Activated naive CD8-positive, alpha-beta T cell treated with anti-CD3 and anti-CD28 coated beads, Interleukin-2, amount 50 U/mL, for 24 hours (primary cell): ENCODE data around the gene ATP1B2.
"Not testable (repeated sequence)": the region's sequence is repeated elsewhere in the genome, so short reads cannot be mapped to it uniquely, and the experiment has no call there.

ENCODE experiments used
- ATAC-seq: fragments of 150-1000 bp; cut with Tn5 transposase; one replicate; pipeline ENCODE4 v1.10.0; 2021
- DNase-seq: peaks from one replicate; pipeline ENCODE4 v3.0.0; 2021
- H3K27ac Mint-ChIP-seq: one replicate; pipeline ENCODE4 v1.8.0; 2021; ENCODE audit warnings: mild to moderate bottlenecking, mixed read lengths
- H3K27me3 Mint-ChIP-seq: one replicate; pipeline ENCODE4 v1.8.0; 2021; ENCODE audit warnings: mixed read lengths
- H3K36me3 Mint-ChIP-seq: one replicate; pipeline ENCODE4 v1.8.0; 2021; ENCODE audit warnings: low read depth, mixed read lengths
- H3K4me1 Mint-ChIP-seq: one replicate; pipeline ENCODE4 v1.8.0; 2021; ENCODE audit warnings: mixed read lengths
- H3K4me3 Mint-ChIP-seq: one replicate; pipeline ENCODE4 v1.8.0; 2021; ENCODE audit warnings: mild to moderate bottlenecking, moderate library complexity, mixed read lengths
- H3K9me3 Mint-ChIP-seq: one replicate; pipeline ENCODE4 v1.8.0; 2021; ENCODE audit warnings: mixed read lengths

ATP1B2 gene

DNA sequence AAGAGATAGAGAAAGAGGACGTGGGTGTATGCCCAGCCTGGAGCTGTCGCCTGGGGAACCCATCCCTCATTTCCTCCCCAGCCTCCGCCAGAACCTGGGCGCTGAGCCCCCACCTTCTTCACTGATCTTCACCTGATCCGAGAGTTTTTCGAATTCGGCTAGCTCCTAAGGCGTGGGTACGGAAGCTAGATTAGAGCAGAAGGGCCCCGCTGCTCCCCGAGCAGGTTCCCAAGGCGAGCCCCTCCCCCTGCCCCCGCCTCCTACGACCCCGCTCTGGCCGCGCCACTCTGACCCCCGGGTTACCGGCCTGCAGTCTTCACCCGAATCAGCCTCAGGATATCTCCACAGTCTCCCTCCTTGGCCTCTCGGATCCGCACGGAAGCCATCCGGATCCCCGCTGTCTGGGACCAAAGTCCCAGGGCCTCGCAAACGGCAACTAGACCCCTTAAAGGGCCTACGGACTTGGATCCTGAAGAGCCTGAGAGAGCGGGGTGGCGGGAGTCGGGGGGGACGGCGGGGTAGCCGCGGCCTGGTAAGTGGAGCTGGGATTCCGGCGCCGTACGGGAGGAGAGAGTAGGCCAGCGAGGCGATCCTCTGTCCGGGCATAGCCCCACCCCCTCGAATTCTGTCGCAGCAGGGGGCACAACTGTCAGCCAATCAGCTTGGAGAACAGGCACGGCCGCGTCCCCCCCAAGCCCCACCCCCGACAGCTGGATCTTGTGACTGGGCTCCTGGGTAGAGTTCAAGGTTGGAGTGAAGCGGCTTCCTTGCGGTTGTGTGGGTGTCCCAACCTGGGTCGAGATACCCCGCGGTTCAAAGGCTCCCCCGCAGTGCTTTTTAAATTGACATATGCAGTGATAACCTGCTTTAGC lies 23.2 kb upstream of the ATP1B2 start, which contains the start of gene SAT2:
Gene SAT2 (minus strand): TSS at position 572 of the 872 bp plus-strand sequence. CDS start 186 bp downstream, at position 386.
- H3K9me3 Mint-ChIP-seq: no peaks in the 10 kb centered on the region
- H3K27me3 Mint-ChIP-seq: no peaks in the 10 kb centered on the region
- ATAC-seq (peak; percentile 95), DNase-seq (peak; percentile 87)
- no peaks in the 10 kb centered on the region for H3K36me3 Mint-ChIP-seq
- H3K4me1 Mint-ChIP-seq: peaks cover 14% of the 10 kb centered on the region
- peak within 1 kb of the TSS; percentile 31 for H3K27ac Mint-ChIP-seq
- peak within 1 kb of the TSS; percentile 82 for H3K4me3 Mint-ChIP-seq

DNA sequence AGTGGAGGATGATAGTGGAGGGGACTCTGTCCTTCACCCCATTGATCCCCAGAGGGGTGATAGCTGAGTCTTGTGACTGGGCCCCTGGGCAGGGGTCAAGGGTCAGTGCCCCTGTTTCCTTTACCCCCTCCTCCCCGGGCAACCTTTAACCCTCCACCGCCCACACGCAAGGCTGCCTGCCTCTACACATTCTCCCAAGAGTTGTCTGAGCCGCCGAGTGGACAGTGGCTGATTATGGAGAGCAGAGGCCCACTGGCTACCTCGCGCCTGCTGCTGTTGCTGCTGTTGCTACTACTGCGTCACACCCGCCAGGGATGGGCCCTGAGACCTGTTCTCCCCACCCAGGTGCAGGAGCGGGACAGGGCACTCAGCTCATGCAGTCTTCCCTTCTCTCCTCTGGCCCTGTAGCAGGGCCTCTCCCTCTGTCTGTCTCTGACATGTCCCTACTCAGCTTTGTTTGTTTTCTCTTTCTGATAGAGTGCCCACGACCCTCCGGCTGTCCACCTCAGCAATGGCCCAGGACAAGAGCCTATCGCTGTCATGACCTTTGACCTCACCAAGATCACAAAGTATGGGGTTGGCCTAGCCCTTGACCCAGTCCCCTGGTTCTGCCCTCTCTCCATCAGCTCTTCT lies 20.7 kb upstream of the ATP1B2 start, which contains the start of gene SHBG:
Gene SHBG (plus strand): TSS at position 197 of the 633 bp plus-strand sequence. CDS start 38 bp downstream, at position 235.
- no peak for ATAC-seq
- Mint-ChIP-seq H3K4me1 (peaks cover 14% of the 10 kb centered on the region), H3K27ac (no peak within 1 kb of the TSS), H3K27me3 (no peaks in the 10 kb centered on the region), H3K9me3 (no peaks in the 10 kb centered on the region), H3K36me3 (no peaks in the 10 kb centered on the region), H3K4me3 (no peak within 1 kb of the TSS)
- no peak for DNase-seq

DNA sequence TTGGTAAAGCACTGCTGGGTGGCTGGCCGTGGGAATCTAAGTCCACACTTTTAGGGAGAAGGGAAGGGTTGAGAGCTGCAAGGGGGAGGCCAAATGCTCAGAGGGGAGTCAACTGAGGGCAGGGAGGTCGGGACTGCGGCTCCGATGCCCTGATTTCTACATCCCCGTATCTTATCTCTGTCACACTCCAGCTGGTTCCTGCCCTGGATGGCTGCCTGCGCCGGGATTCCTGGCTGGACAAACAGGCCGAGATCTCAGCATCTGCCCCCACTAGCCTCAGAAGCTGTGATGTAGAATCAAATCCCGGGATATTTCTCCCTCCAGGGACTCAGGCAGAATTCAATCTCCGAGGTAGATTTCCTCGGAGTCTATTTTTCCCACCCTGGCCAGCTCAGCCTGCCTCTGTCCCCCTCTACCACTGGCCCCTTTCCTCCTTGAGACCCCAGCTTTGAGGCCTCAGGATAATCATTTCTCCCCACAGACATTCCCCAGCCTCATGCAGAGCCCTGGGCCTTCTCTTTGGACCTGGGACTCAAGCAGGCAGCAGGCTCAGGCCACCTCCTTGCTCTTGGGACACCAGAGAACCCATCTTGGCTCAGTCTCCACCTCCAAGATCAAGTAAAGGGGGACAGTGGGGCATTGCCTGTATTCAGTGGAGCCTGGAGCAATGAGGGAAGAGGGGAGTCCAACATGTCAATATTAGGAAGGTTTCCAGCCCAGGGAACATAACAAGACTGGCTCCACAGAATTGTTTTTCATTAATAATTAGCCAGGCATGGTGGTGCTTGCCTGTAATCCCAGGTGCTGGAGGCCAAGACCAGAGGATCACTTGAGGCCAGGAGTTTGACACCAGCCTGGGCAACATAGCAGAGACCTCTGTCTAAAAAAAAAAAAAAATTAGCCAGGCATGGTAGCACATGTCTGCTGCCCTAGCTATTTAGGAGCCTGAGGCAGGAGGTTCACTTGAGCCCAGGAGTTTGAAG lies 19.0 kb upstream of the ATP1B2 start:
- Mint-ChIP-seq H3K4me3 (no peak overlapping the region), H3K36me3 (no peaks in the 10 kb centered on the region), H3K4me1 (peaks cover 10% of the 10 kb centered on the region), H3K27me3 (no peaks in the 10 kb centered on the region), H3K27ac (no peak overlapping the region), H3K9me3 (no peaks in the 10 kb centered on the region)
- no peak for ATAC-seq
- DNase-seq: no peak

DNA sequence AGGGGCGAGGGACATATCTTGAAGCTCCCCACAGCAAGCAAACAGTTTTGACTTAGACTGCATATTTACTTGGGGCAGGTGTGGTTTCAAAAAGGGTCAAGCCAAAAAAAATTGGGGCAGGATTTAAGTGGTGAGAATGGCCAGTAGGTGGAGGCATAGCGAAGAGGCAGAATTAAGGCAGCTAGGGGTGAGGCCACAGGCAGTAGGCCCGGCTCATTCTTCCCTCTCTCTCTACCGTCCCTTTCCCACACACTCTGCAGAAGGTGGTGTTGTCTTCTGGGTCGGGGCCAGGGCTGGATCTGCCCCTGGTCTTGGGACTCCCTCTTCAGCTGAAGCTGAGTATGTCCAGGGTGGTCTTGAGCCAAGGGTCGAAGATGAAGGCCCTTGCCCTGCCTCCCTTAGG lies 18.2 kb upstream of the ATP1B2 start:
- peaks cover 5% of the 10 kb centered on the region for H3K4me1 Mint-ChIP-seq
- ATAC-seq (peak; percentile 34), DNase-seq (peak; percentile 28)
- no peaks in the 10 kb centered on the region for H3K36me3 Mint-ChIP-seq
- H3K4me3 Mint-ChIP-seq: no peak overlapping the region
- no peak overlapping the region for H3K27ac Mint-ChIP-seq
- no peaks in the 10 kb centered on the region for H3K9me3 Mint-ChIP-seq
- no peaks in the 10 kb centered on the region for H3K27me3 Mint-ChIP-seq

DNA sequence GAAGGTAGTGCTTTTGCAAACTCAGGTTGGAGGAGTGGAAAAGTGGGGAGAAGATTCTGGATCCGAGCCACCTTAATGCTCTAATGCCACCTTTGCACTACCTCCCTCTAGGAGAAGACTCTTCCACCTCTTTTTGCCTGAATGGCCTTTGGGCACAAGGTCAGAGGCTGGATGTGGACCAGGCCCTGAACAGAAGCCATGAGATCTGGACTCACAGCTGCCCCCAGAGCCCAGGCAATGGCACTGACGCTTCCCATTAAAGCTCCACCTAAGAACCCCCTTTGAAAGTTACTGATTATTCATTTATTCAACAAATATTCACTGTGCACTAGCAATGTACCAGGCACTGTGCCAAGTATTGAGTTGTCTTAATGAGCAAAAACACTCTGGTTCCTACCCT lies 17.6 kb upstream of the ATP1B2 start:
- Mint-ChIP-seq H3K27ac (no peak overlapping the region), H3K4me3 (no peak overlapping the region), H3K36me3 (no peaks in the 10 kb centered on the region), H3K4me1 (peaks cover 2% of the 10 kb centered on the region), H3K9me3 (no peaks in the 10 kb centered on the region), H3K27me3 (no peaks in the 10 kb centered on the region)
- ATAC-seq: no peak
- no peak for DNase-seq

DNA sequence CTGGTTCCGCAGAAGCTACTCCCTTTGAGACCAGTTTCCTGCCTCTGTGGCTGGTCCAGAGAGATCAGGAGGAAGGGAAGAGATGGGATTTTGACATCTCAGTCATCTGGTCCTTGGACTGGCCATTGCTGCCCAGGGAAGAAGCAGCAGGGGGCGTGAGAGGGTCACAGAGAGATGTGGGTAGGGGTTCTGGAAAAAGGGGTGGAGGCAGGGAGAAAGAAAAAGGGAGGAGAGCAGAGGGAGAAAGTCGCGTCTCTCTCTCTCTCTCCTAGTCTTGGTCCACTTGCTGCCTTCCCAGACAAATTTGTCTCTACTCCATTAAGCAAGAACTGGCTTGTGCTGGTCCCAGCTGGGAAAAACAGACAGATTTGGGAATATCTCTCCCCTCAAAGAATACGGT lies 16.3 kb upstream of the ATP1B2 start:
- no peaks in the 10 kb centered on the region for H3K9me3 Mint-ChIP-seq
- DNase-seq: peak; percentile 39
- no peaks in the 10 kb centered on the region for H3K36me3 Mint-ChIP-seq
- ATAC-seq: peak; percentile 26
- no peak overlapping the region for H3K27ac Mint-ChIP-seq
- no peaks in the 10 kb centered on the region for H3K4me1 Mint-ChIP-seq
- no peaks in the 10 kb centered on the region for H3K27me3 Mint-ChIP-seq
- no peak overlapping the region for H3K4me3 Mint-ChIP-seq

DNA sequence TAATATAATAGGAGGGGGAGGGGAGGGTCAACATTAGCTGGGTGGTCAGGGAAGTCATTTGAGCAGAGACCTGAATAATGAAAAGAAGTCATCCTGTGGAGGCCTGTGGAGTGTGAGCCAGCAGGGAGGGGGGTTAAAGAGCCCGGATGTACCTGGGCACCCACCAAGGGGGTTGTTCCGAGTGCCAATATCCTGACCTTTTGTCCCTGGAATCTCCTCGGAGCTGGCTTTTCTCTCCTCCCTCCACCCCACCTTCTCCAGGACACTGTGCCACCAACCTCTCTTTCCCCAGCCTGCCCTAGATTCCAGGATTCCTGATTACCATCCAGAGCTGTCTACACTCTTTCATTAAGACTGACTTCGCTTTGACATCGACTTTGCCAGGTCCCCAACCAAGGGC lies 14.6 kb upstream of the ATP1B2 start:
- Mint-ChIP-seq H3K27me3 (peaks cover 3% of the 10 kb centered on the region), H3K9me3 (no peaks in the 10 kb centered on the region), H3K27ac (no peak overlapping the region), H3K4me3 (no peak overlapping the region), H3K4me1 (no peaks in the 10 kb centered on the region), H3K36me3 (no peaks in the 10 kb centered on the region)
- ATAC-seq (no peak), DNase-seq (no peak)

DNA sequence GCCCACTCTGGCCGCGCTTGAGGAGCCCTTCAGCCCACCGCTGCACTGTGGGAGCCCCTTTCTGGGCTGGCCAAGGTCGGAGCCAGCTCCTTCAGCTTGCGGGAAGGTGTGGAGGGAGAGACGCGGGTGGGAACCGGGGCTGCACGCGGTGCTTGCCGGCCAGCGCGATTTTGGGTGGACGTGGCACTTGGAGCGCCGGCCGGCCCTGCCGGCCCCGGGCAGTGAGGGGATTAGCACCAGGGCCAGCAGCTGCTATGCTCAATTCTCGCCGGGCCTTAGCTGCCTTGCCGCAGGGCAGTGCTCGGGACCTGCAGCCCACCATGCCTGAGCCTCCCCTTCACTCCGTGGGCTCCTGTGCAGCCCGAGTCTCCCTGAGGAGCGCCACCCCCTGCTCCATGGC lies 9.9 kb upstream of the ATP1B2 start:
- DNase-seq (no peak), ATAC-seq (no peak)
- H3K36me3 Mint-ChIP-seq: no peaks in the 10 kb centered on the region
- H3K27ac Mint-ChIP-seq: no peak overlapping the region
- peaks cover 4% of the 10 kb centered on the region for H3K27me3 Mint-ChIP-seq
- no peak overlapping the region for H3K4me3 Mint-ChIP-seq
- no peaks in the 10 kb centered on the region for H3K4me1 Mint-ChIP-seq
- no peaks in the 10 kb centered on the region for H3K9me3 Mint-ChIP-seq

DNA sequence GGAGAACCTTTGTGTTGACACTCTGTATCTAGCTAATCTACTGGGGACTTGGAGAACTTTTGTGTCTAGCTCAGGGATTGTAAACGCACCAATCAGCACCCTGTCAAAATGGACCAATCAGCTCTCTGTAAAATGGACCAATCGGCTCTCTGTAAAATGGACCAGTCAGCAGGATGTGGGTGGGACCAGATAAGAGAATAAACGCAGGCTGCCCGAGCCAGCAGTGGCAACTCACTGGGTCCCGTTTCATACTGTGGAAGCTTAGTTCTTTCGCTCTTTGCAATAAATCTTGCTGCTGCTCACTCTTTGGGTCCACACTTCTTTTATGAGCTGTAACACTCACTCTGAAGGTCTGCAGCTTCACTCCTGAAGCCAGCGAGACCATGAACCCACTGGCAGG lies 9.1 kb upstream of the ATP1B2 start:
- not testable (repeated sequence) for DNase-seq, H3K4me3 Mint-ChIP-seq, H3K4me1 Mint-ChIP-seq, H3K27ac Mint-ChIP-seq, H3K27me3 Mint-ChIP-seq, ATAC-seq, H3K36me3 Mint-ChIP-seq, H3K9me3 Mint-ChIP-seq

DNA sequence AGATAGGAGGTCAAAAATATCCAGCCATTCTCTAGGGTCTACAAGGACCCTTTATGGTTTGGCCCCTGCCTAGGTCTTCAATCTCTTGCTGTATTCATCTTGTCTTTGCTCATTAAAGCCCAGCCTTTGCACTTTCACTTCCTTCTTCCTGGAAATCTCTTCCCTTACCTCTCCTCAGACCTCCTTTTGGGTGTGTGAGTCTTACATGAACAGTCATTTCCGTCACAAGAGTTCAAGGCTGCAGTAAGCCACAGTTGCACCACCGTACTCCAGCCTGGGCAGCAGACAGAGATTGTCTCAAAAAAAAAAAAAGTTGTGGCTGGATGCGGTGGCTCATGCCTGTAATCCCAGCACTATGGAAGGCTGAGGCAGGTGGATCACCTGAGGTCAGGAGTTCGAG lies 6.0 kb upstream of the ATP1B2 start:
- H3K4me3 Mint-ChIP-seq: no peak overlapping the region
- no peak for ATAC-seq
- H3K9me3 Mint-ChIP-seq: no peaks in the 10 kb centered on the region
- H3K27me3 Mint-ChIP-seq: peaks cover 20% of the 10 kb centered on the region
- H3K4me1 Mint-ChIP-seq: peaks cover under 1% of the 10 kb centered on the region
- H3K36me3 Mint-ChIP-seq: no peaks in the 10 kb centered on the region
- no peak overlapping the region for H3K27ac Mint-ChIP-seq
- DNase-seq: no peak

DNA sequence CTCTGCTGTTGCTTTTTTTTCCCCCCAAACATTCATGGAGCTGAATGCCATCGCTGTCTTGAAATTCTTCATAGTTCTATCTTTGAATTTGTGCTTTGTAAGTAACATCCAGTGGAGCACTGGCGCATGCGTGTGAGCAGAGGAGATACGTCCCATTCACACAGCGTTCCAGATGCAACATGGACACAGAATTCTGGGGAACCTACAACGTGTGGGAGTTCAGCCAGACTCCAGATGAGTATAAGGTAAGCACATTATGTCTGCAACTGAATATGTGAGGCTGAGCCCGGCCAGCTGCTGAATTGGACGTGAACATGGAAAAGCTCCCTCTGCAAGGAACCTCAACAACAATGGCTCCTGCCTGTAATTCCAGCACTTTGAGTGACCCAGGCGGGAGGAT lies 4.3 kb upstream of the ATP1B2 start:
- ATAC-seq (no peak), DNase-seq (no peak)
- peaks cover 31% of the 10 kb centered on the region for H3K27me3 Mint-ChIP-seq

DNA sequence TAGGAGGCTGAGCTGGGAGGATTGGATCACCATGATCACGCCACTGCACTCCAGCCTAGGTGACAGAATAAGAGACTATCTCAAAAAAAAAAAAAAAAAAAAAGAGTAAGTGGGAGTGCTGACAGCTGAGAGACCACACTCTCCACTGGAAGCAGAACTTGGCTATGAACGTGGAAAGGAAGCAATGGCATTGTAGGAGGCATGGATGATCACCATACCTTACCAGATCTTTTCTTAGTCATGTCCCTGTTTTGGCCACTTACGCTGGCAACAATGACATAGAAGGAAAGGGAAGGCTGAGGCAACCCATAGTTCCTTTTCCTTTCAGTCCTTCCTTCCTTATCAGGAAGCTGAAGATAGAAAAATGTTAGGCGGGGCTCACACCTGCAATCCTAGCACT lies 3.7 kb upstream of the ATP1B2 start:
- Mint-ChIP-seq H3K36me3 (no peaks in the 10 kb centered on the region), H3K9me3 (no peaks in the 10 kb centered on the region), H3K27ac (no peak overlapping the region), H3K4me1 (peaks cover 9% of the 10 kb centered on the region), H3K4me3 (no peak overlapping the region), H3K27me3 (peaks cover 33% of the 10 kb centered on the region)
- DNase-seq (no peak), ATAC-seq (no peak)

More for the DNA sequence above, 4.3 kb upstream of the ATP1B2 start:
- Mint-ChIP-seq H3K4me3 (no peak overlapping the region), H3K27ac (no peak overlapping the region), H3K36me3 (no peaks in the 10 kb centered on the region), H3K4me1 (peaks cover 9% of the 10 kb centered on the region), H3K9me3 (no peaks in the 10 kb centered on the region)

DNA sequence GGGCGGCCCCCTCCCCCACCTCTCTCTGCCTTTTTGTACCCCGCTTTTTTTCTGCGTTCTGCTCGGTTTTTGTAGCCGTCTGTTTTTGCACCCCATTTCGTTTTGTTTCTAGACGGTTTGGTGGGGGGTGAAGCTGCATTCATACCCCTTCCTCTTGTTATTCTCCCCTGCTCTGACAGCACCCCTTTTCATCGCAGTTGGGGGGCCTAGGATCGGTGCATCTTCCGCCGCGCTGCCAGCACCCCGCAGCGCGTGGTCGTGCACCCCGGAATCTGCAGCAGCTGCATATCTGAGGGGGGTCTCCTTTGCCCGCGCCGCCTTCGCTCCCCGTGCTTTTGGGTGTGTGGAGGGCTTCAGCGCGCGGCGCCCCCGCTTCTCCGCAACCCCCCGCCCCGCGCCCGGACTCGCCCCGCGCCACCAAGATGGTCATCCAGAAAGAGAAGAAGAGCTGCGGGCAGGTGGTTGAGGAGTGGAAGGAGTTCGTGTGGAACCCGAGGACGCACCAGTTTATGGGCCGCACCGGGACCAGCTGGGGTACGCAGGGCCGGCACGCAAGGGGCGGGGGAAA lies 455 bp downstream of the ATP1B2 start:
- Mint-ChIP-seq H3K27me3 (peaks cover 45% of the 10 kb centered on the region), H3K4me1 (peaks cover 9% of the 10 kb centered on the region), H3K27ac (no peak overlapping the region), H3K4me3 (peak overlapping the region; percentile 66), H3K36me3 (no peaks in the 10 kb centered on the region), H3K9me3 (no peaks in the 10 kb centered on the region)
- ATAC-seq: no peak
- DNase-seq: no peak
